Mammary microvascular endothelial cell (primary cell): ENCODE results near the gene PRKRIP1. TPM values are rescaled to one million over a fixed set of nuclear protein-coding genes. Genes with fewer than 3 reads are reported as not detected.

Experiments used
- total RNA-seq: library from RNA; depleted of rRNA; stranded (reverse); fragments of >200 nt; gene quantifications from 2 replicates; pipeline ENCODE4 v1.2.3, GENCODE V29; 2015

Gene PRKRIP1, protein sequence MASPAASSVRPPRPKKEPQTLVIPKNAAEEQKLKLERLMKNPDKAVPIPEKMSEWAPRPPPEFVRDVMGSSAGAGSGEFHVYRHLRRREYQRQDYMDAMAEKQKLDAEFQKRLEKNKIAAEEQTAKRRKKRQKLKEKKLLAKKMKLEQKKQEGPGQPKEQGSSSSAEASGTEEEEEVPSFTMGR
- 14.7 and 16.9 TPM in 2 replicates for total RNA-seq

GRCh38 chr7:102395873-102396709, at the start of gene PRKRIP1:
Gene PRKRIP1, plus strand, starts transcription at chr7:102396363. Its CDS starts 49 bp downstream, at chr7:102396412.

DNA sequence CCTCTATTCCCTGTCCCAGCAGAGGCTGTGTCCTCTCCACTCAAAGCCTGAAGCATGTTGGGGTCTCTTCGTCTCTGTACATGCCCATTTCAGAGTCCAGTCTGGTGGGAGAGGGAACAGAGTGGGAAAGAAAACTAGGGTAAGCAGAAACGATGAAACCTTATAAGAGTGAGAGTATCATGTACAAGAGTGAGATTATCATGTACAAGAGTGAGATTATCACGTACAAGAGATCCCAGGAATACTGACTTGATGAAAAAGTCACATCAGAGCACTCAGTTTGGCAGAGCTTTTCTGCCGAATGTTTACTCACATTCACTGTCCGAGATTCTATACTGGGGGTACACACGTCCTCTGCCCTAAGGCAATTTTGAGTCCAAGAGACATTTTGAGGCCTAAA, 39.8 kb upstream of the PRKRIP1 start, which contains the start of gene SPDYE6:
TSS of gene SPDYE6 (minus strand) at position 101 of the 400 bp plus-strand sequence. CDS start 421 bp downstream, outside the sequence.

DNA sequence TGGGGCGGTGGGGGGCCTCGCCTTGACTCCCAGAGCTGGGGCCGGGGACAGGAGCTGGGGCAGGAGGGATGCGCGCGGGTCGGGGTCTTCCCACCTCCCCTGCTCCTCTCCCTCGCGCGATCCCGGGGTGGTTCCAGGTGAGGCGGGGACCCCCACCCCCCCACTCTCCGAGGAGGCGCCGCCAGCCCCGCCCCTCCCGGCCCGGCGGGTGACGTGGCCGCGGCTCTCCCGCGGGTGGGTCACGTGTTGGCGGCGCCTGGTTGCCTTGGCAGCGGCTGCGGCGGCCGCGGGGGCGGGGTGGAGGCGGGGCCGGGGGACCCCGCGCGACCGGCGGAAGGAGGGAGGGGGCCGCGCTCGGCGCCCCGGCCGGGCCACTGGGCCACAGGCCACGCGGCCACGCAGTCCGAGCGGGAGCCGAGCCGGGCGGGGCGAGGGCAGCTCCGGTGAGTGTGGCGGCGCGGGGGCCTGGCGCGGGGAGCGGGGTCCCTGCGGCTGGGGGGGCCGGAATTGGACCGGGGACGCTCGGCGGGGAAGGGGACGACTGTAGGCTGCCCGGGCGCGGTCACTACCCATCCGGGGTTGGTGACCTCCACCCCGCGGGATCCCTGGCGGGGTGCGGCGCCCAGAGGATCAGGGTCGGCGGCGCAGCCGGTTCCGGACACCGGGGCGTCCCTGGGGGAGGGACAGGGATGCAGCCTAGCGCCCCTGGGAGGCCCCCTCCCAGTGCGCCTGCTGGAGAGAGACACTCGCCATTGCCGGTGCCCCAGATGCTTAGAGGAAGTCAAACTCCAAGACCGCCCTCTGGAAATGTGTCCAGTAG, 37.3 kb downstream of the PRKRIP1 start, which contains the start of gene ORAI2:
TSS of gene ORAI2 (plus strand) at position 357 of the 820 bp plus-strand sequence. CDS start 5,382 bp downstream, outside the sequence.

GRCh38 chr7:102464577-102465280, 68.6 kb downstream of the PRKRIP1 start, which contains the start of the genes ALKBH4 and LRWD1:
Gene ALKBH4, minus strand, starts transcription at chr7:102464863. Its CDS starts 27 bp downstream, at chr7:102464836.
Gene LRWD1, plus strand, starts transcription at chr7:102464984. Its CDS starts 97 bp downstream, at chr7:102465081.

Other genes with a start within 250 kb of the PRKRIP1 start
- 2.5 and 3.5 TPM in 2 replicates for gene SH2B2, start 109.5 kb upstream of the PRKRIP1 start, total RNA-seq
- gene SPDYE6, start 39.9 kb upstream of the PRKRIP1 start, total RNA-seq, result 0.07 TPM in 1 of 2 replicates, not detected in the other
- 65.9 and 82.4 TPM in 2 replicates for gene ORAI2, start 37.2 kb downstream of the PRKRIP1 start, total RNA-seq
- gene ALKBH4, start 68.5 kb downstream of the PRKRIP1 start, total RNA-seq, result 10.7 and 12.1 TPM in 2 replicates
- gene LRWD1, start 68.6 kb downstream of the PRKRIP1 start, total RNA-seq, result 13.2 and 14.6 TPM in 2 replicates
- 28.8 and 38.4 TPM in 2 replicates for gene POLR2J, start 82.6 kb downstream of the PRKRIP1 start, total RNA-seq
- 3.3 and 4.6 TPM in 2 replicates for gene RASA4B, start 121.4 kb downstream of the PRKRIP1 start, total RNA-seq
- 0.67 and 1.6 TPM in 2 replicates for gene UPK3BL2, start 147.3 kb downstream of the PRKRIP1 start, total RNA-seq
- gene SPDYE2, start 154.9 kb downstream of the PRKRIP1 start, total RNA-seq, result not detected in 2 replicates
- gene POLR2J3, start 176.2 kb downstream of the PRKRIP1 start, total RNA-seq, result 12.4 and 16.2 TPM in 2 replicates
- gene RASA4, start 220.4 kb downstream of the PRKRIP1 start, total RNA-seq, result 13.1 and 13.3 TPM in 2 replicates
- gene UPK3BL1, start 246.4 kb downstream of the PRKRIP1 start, total RNA-seq, result 6.1 and 9.5 TPM in 2 replicates